GM21576 (cell line): Measurements from ENCODE around the gene CMA1.
"Not testable (repeated sequence)": the region's sequence is repeated elsewhere in the genome, so short reads cannot be mapped to it uniquely, and the experiment has no call there.

Experiments used
- ATAC-seq: cut with Tn5 transposase; IDR thresholded peaks from one replicate; pipeline ENCODE4 v1.9.1; 2021; ENCODE audit warnings: mild to moderate bottlenecking, moderate library complexity; ENCODE audit not compliant: unreplicated experiment

The CMA1 gene

GRCh38 chr14:24508155-24508840 lies at the start of gene CMA1:
Gene CMA1 (minus strand): TSS chr14:24508265. CDS start chr14:24508235, 30 bp downstream.
- ATAC-seq: peak; percentile 65

GRCh38 chr14:24556756-24557155 lies 48.7 kb upstream of the CMA1 start:
- no peak for ATAC-seq

DNA sequence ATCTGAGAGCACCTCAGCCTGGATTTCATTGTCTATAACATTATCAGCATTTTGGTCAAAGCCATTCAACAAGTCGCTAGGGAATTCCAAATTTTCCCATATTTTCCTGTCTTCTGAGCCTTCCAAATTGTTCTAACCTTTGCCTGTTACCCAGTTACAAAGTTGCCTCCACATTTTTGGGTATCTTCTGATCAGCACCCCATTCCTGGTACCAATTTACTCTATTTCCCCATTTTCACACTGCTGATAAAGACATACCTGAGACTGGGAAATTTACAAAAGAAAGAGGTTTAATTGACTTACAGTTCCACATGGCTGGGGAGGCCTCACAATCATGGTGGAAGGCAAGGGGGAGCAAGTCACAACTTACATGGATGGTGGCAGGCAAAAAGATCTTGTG lies 41.0 kb upstream of the CMA1 start:
- ATAC-seq: not testable (repeated sequence)

- ATAC-seq: no peak
Observed at GRCh38 chr14:24542346-24542936, 34.4 kb upstream of the CMA1 start.

- ATAC-seq: no peak
Observed at GRCh38 chr14:24535737-24536136, 27.7 kb upstream of the CMA1 start.

DNA sequence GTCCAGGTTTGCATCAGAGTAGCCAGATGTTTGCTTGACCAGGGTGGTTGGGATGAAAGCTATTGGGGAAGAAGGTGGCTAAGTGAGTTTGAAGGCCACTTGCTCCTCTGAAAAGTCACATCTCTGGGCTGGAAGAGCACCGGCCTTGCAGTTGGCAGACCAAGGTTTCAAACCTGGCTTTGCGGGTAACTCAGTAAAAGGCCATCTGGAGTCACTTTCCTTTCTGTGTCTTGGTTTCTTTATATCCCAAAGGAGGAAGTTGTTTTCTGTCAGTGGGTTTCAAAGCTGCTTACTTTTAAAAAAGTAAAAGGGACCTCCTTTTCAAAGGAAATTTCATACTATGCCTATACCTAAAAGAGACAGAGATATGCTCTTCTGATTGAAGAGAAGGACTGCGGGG lies 26.2 kb upstream of the CMA1 start:
- ATAC-seq: no peak

GRCh38 chr14:24525877-24526620 lies 18.0 kb upstream of the CMA1 start:
- not testable (repeated sequence) for ATAC-seq

DNA sequence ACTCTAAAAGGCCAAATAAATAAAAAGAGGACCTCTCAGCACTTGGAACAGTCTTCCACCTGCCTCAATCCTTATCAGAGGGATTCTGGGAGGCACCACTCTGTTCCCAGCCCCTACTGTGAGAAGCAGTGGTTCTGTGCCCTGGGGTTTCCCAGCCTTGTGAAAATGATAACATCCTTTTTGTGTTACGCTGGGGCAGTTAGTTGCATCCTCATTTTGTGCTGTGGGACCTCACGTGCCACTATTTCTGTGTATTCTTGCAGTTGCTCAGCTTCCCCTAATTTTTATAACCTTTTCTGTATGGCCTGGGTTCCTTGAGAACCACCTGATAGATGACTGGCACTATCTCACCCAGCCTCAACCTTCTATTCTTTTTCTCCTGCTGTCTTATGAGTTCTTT lies 10.8 kb upstream of the CMA1 start:
- ATAC-seq: no peak

GRCh38 chr14:24514209-24514608 lies 6.1 kb upstream of the CMA1 start:
- ATAC-seq: no peak

DNA sequence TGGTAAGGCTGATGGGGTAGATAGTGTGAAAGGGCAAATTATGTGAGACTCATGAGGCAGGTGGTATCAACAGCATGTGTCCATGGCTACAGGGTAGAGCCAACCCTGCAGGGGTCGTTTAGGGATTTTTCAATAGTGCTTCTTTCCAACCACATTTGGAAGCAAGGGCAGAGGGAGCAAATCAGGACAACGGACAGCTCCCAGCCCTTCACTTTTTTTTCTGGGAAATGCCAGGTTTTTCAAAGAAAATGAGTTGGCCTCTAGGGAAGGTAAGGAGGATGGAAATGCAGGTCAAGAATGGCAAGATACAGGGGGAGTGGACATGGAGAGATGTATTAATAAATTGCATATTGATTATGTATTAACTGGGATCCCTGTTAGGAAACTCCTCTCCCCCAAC lies 4.9 kb upstream of the CMA1 start:
- no peak for ATAC-seq

DNA sequence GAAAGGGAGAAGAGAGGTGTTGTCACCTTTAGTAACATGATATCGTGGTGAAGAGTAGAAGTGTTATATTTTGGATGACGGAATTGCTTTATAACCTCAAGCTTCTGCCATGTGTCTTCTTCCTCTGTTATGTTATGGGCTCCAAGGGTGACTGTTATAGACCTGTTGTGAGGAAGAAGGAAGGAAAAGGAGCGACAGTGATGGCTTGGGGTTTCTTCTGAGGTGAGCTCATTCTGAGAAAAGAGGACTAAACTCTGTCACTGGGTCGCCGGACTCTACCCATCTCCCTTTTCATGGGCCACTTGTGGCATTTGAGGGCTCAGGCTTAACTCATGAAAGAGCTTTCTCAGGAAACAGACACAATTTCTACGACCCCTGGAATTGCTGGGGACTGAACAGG lies 1.6 kb downstream of the CMA1 start:
- no peak for ATAC-seq

DNA sequence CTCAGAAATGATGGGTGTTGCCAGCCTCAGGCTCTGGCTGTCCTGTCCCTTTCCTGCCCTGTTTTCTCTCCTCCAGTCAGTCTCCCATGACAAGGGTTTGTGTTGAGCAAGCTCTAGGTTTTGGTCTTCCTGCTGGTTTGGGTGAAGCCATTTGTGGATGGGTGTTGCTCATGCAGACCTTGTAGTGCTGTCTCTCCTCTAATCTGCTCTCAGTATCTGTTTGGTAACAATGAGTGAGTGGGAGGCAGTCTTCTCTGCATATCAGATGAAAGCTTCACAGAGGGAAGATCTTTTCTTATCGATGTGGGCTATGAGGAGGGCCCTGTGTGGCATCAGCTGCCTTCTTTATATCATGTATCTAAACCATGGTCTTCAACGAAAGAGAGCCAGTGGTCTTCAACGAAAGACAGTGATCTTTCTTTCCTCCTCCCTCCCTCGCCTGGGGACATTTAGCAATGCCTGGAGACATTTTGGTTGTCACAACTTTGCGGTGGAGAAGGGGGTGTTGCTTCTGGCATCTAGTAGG lies 3.6 kb downstream of the CMA1 start:
- ATAC-seq: no peak

- not testable (repeated sequence) for ATAC-seq
Observed at GRCh38 chr14:24491586-24492408, 16.3 kb downstream of the CMA1 start.

- no peak for ATAC-seq
Observed at GRCh38 chr14:24483604-24484252, 24.3 kb downstream of the CMA1 start.

GRCh38 chr14:24482699-24483303 lies 25.3 kb downstream of the CMA1 start:
- ATAC-seq: not testable (repeated sequence)

- peak; percentile 76 for ATAC-seq
Observed at GRCh38 chr14:24481622-24482324, 26.3 kb downstream of the CMA1 start.

DNA sequence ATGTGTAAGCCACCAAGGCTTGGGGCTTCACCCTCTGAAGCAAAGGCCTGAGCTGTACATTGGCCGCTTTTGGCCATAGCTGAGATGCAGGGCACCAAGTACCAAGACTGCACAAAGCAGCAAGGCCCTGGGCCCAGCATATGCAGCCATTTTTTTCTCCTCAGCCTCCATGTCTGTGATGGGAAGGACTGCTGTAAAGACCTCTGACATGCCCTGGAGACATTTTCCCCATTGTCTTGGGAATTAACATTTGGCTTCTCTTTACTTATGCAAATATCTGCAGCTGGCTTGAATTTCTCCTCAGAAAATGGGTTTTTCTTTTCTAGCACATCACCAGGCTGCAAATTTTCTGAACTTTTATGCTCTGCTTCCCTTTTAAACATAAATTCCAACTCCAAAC lies 28.1 kb downstream of the CMA1 start:
- ATAC-seq: not testable (repeated sequence)

GRCh38 chr14:24475261-24475660 lies 32.8 kb downstream of the CMA1 start:
- ATAC-seq: no peak

GRCh38 chr14:24473211-24473610 lies 34.9 kb downstream of the CMA1 start:
- no peak for ATAC-seq
